HG03565 (cell line): ENCODE measurements around the gene TMCC1.
A peak's percentile ranks its signal among the peaks of the same experiment; 100 is the strongest.
"Not testable (repeated sequence)": the region's sequence is repeated elsewhere in the genome, so short reads cannot be mapped to it uniquely, and the experiment has no call there.

ENCODE experiments used
- ATAC-seq: cut with Tn5 transposase; IDR thresholded peaks from one replicate; pipeline ENCODE4 v1.9.1; 2021; ENCODE audit warnings: mild to moderate bottlenecking, moderate library complexity; ENCODE audit not compliant: unreplicated experiment

The TMCC1 gene

GRCh38 chr3:129892857-129893580 lies 492 bp downstream of the TMCC1 start:
- ATAC-seq: peak; percentile 30

GRCh38 chr3:129892486-129892856 lies 1.0 kb downstream of the TMCC1 start:
- ATAC-seq: no peak

GRCh38 chr3:129890891-129891290 lies 2.6 kb downstream of the TMCC1 start:
- no peak for ATAC-seq

- ATAC-seq: no peak
Measured at GRCh38 chr3:129890125-129890524, 3.4 kb downstream of the TMCC1 start.

- ATAC-seq: no peak
Measured at GRCh38 chr3:129888771-129889170, 4.7 kb downstream of the TMCC1 start.

GRCh38 chr3:129881261-129881660 lies 12.2 kb downstream of the TMCC1 start:
- no peak for ATAC-seq

GRCh38 chr3:129878355-129878754 lies 15.2 kb downstream of the TMCC1 start:
- no peak for ATAC-seq

GRCh38 chr3:129874479-129874878 lies 19.0 kb downstream of the TMCC1 start:
- ATAC-seq: not testable (repeated sequence)

GRCh38 chr3:129868912-129869311 lies 24.6 kb downstream of the TMCC1 start:
- no peak for ATAC-seq

GRCh38 chr3:129867506-129868124 lies 25.9 kb downstream of the TMCC1 start:
- ATAC-seq: no peak

GRCh38 chr3:129865806-129866205 lies 27.7 kb downstream of the TMCC1 start:
- no peak for ATAC-seq

GRCh38 chr3:129864519-129864918 lies 29.0 kb downstream of the TMCC1 start:
- ATAC-seq: no peak

GRCh38 chr3:129859272-129859671 lies 34.2 kb downstream of the TMCC1 start:
- no peak for ATAC-seq

GRCh38 chr3:129857899-129858298 lies 35.6 kb downstream of the TMCC1 start:
- ATAC-seq: no peak

GRCh38 chr3:129856790-129857189 lies 36.7 kb downstream of the TMCC1 start:
- not testable (repeated sequence) for ATAC-seq

GRCh38 chr3:129855832-129856419 lies 37.6 kb downstream of the TMCC1 start:
- ATAC-seq: peak; percentile 59

GRCh38 chr3:129855170-129855831 lies 38.2 kb downstream of the TMCC1 start:
- ATAC-seq: no peak

GRCh38 chr3:129854460-129854859 lies 39.1 kb downstream of the TMCC1 start:
- ATAC-seq: no peak

GRCh38 chr3:129845956-129846355 lies 47.6 kb downstream of the TMCC1 start:
- ATAC-seq: no peak

GRCh38 chr3:129840707-129841360 lies 52.7 kb downstream of the TMCC1 start:
- ATAC-seq: no peak

GRCh38 chr3:129838086-129838485 lies 55.4 kb downstream of the TMCC1 start:
- ATAC-seq: no peak
